Testis (tissue), 2 donors: Measurements from ENCODE around the gene NUDC.

Source experiments
- POLR2A ChIP-seq: fragments of 450-650 bp; IDR thresholded peaks from one replicate; pipeline ENCODE4 v1.6.1; 2017; ENCODE audit warnings: antibody characterized with exemption, mild to moderate bottlenecking, moderate library complexity
- TF ChIP-seq, protein P1 (sequence below), 3 experiments: fragments of 450-650 bp in 2 of 3; fragments of 200-600 bp in 1 of 3; sonication (generic) in 1 of 3; IDR thresholded peaks; one replicate each; pipeline ENCODE4 v1.5.1; 2016 to 2019; ENCODE audit warnings: antibody characterized with exemption in 3 of 3, mild to moderate bottlenecking in 2 of 3, moderate library complexity in 1 of 3

GRCh38 chr1:26986658-26987057 lies 65.1 kb downstream of the NUDC start:
- TF ChIP-seq, protein P1, sequence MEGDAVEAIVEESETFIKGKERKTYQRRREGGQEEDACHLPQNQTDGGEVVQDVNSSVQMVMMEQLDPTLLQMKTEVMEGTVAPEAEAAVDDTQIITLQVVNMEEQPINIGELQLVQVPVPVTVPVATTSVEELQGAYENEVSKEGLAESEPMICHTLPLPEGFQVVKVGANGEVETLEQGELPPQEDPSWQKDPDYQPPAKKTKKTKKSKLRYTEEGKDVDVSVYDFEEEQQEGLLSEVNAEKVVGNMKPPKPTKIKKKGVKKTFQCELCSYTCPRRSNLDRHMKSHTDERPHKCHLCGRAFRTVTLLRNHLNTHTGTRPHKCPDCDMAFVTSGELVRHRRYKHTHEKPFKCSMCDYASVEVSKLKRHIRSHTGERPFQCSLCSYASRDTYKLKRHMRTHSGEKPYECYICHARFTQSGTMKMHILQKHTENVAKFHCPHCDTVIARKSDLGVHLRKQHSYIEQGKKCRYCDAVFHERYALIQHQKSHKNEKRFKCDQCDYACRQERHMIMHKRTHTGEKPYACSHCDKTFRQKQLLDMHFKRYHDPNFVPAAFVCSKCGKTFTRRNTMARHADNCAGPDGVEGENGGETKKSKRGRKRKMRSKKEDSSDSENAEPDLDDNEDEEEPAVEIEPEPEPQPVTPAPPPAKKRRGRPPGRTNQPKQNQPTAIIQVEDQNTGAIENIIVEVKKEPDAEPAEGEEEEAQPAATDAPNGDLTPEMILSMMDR (IDR thresholded peaks at IDR 0.05): no peak
- no peak for TF ChIP-seq POLR2A
